PC-3 (cell line): Measurements from ENCODE around the gene ZBTB7C. TPM values are rescaled to one million over a fixed set of nuclear protein-coding genes. Genes with fewer than 3 reads are reported as not detected.

Experiments
- ATAC-seq: fragments of 200-7000 bp; cut with Tn5 transposase; 2 replicates; pipeline ENCODE4 v1.9.1; 2020; ENCODE audit warnings: mild to moderate bottlenecking, moderate library complexity
- BruUV-seq: library from RNA; stranded (reverse); fragments of 400-500 nt; replicated peaks from 2 replicates; lab custom pipeline; 2021; lab: Mats Ljungman, UMichigan
- CTCF ChIA-PET: fragments of 300-600 bp; sonication (Branson Sonifier 250); formaldehyde crosslinking; loops from one replicate; lab custom pipeline; 2022; ENCODE audit warnings: antibody characterized with exemption; lab: Charles Lee
- POLR2A ChIA-PET: fragments of 300-600 bp; sonication (Branson Sonifier 250); formaldehyde crosslinking; loops from one replicate; lab custom pipeline; 2022; ENCODE audit warnings: antibody characterized with exemption; ENCODE audit not compliant: unreplicated experiment; lab: Charles Lee
- DNase-seq: peaks from one replicate; pipeline ENCODE4 v3.0.0-alpha.2; 2015
- H2AFZ ChIP-seq: fragments of 300-600 bp; sonication (generic); 2 replicates; pipeline ENCODE4 v1.6.0; 2016; ENCODE audit warnings: antibody characterized with exemption, low read length
- H3F3A ChIP-seq: fragments of 300-600 bp; sonication (generic); one replicate; pipeline ENCODE4 v1.6.0; 2017; ENCODE audit warnings: antibody characterized with exemption, low read length, control low read depth, mild to moderate bottlenecking; ENCODE audit not compliant: unreplicated experiment
- H3K27ac ChIP-seq: fragments of 300-600 bp; sonication (generic); 2 replicates; pipeline ENCODE4 v1.5.1; 2016; ENCODE audit warnings: mild to moderate bottlenecking, low read length
- H3K27me3 ChIP-seq: fragments of 300-600 bp; sonication (generic); 2 replicates; pipeline ENCODE4 v1.6.1; 2016; ENCODE audit warnings: low read length, mixed read lengths
- H3K36me3 ChIP-seq: fragments of 300-600 bp; sonication (generic); 2 replicates; pipeline ENCODE4 v1.6.1; 2016; ENCODE audit warnings: low read depth, mixed run types, low read length, mixed read lengths
- H3K4me1 ChIP-seq: fragments of 300-600 bp; sonication (generic); 2 replicates; pipeline ENCODE4 v1.5.1; 2016; ENCODE audit warnings: low read length; ENCODE audit not compliant: insufficient read depth
- H3K4me2 ChIP-seq: fragments of 300-600 bp; sonication (generic); 2 replicates; pipeline ENCODE4 v1.6.0; 2016; ENCODE audit warnings: low read length
- H3K4me3 ChIP-seq: fragments of 300-600 bp; sonication (generic); 2 replicates; pipeline ENCODE4 v1.5.1; 2016; ENCODE audit warnings: mild to moderate bottlenecking, low read length, mixed read lengths
- H3K79me2 ChIP-seq: fragments of 300-600 bp; sonication (generic); 2 replicates; pipeline ENCODE4 v1.6.1; 2017; ENCODE audit warnings: low read length, mixed read lengths
- H3K9ac ChIP-seq: fragments of 300-600 bp; sonication (generic); 2 replicates; pipeline ENCODE4 v1.6.0; 2016; ENCODE audit warnings: mild to moderate bottlenecking, low read length
- H3K9me2 ChIP-seq: fragments of 300-600 bp; sonication (generic); replicated peaks from 2 replicates; pipeline ENCODE4 v1.6.1; 2016; ENCODE audit warnings: mixed run types, low read length, mixed read lengths
- H3K9me3 ChIP-seq: fragments of 300-600 bp; sonication (generic); 2 replicates; pipeline ENCODE4 v1.6.1; 2016; ENCODE audit warnings: low read length, mixed read lengths
- H4K20me1 ChIP-seq: fragments of 300-600 bp; sonication (generic); 2 replicates; pipeline ENCODE4 v1.6.1; 2016; ENCODE audit warnings: low read length, mixed read lengths
- CTCF ChIP-seq: fragments of 300-600 bp; sonication (generic); conservative IDR thresholded peaks from 2 replicates; pipeline ENCODE4 v1.5.1; 2017; ENCODE audit warnings: antibody characterized with exemption, low read depth, mild to moderate bottlenecking, low read length
- EZH2 ChIP-seq: fragments of 300-600 bp; sonication (generic); IDR thresholded peaks from one replicate; pipeline ENCODE4 v1.6.1; 2017; ENCODE audit warnings: antibody characterized with exemption, mild to moderate bottlenecking, low read length; ENCODE audit not compliant: unreplicated experiment
- EZH2phosphoT487 ChIP-seq: fragments of 300-600 bp; sonication (generic); IDR thresholded peaks from 2 replicates; pipeline ENCODE4 v1.6.1; 2018; ENCODE audit warnings: mild to moderate bottlenecking, antibody characterized with exemption, low read length, borderline replicate concordance
- intact Hi-C: fragments of 100-400 bp; cut with micrococcal nuclease; formaldehyde crosslinking; loops from 2 replicates; pipeline ENCODE4 v1.9.0; 2023
- total RNA-seq: library from RNA; depleted of rRNA; stranded (reverse); fragments of >200 nt; gene quantifications from 2 replicates; pipeline ENCODE4 v1.2.3, GENCODE V29; 2014

The ZBTB7C gene
- total RNA-seq, 1 experiment from 2014 or later = 1.3 TPM

DNA sequence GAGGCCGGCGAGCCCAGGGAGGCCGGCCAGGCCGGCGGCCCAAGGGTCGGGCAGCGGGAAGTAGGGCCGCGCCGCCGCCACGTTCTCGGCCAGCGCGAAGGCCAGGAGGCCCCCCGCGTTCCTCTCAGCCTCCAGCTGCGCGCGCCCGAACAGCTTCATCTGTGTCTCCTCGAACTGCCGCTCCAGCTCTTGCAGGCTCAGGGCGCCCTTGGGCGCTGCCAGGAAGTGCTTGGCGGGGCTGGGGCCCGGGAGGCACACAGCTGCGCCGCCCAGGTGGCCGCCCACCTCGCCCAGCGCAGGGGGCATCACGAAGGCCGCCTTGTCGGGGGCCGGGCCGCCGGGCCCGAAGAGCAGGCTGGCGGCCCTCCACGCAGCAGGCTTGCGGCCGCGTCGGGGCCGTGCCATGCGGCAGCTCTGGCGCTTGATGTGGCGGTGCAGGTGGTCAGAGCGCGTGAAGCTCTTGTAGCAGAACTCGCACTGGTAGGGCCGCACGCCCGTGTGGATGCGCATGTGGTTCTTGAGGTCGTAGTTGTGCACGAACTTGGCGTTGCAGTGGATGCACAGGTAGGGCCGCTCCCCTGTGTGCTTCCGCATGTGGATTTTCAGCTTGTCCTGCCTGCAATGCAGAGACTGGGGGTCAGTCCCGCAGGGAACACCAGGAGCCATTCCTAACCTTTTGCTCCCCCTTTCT is 379.7 kb downstream of the ZBTB7C start:
- ATAC-seq (no peak), DNase-seq (no peak)
- Histone ChIP-seq H3K9me2 (no peaks in the 10 kb centered on the region), H3K4me2 (no peak overlapping the region), H3K9ac (no peak overlapping the region), H3K27me3 (no peaks in the 10 kb centered on the region), H3K27ac (no peak overlapping the region), H3K9me3 (no peaks in the 10 kb centered on the region), H3K36me3 (no peaks in the 10 kb centered on the region), H2AFZ (no peak overlapping the region), H3K4me3 (no peak overlapping the region), H3K4me1 (peaks cover 9% of the 10 kb centered on the region; the same call in 1 of the 2 replicates), H3F3A (no peaks in the 10 kb centered on the region), H3K79me2 (no peaks in the 10 kb centered on the region), H4K20me1 (no peaks in the 10 kb centered on the region)
- intact Hi-C loops = no loop called here
- POLR2A ChIA-PET = no interaction called here
- CTCF ChIA-PET = no interaction called here
- BruUV-seq = no TSS peak
- no peak for TF ChIP-seq EZH2phosphoT487
- TF ChIP-seq CTCF = no peak
- TF ChIP-seq EZH2 = no peak

DNA sequence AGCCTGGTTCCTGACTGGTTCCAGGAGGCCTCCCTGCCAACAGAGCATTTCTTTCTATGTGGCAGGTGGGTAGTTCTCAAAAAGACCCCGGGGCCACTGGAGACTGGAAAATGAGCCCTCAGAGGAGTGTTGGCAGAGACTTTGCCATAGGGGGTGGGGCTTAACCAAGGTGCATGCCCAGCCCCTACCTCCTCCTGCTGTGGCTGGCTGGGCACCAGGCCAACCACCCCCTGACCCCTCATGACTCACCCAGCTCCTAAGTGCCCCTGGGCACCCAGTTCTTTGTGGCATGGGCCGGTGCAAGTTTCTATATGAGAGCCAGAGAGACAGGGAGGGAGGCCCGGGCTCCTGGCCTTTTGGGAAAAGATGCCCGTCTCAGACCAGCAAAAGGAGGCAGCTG is 380.5 kb downstream of the ZBTB7C start:
- POLR2A ChIA-PET = no interaction called here
- intact Hi-C loops = no loop called here
- H3K4me2 ChIP-seq = no peak overlapping the region
- no peaks in the 10 kb centered on the region for H3F3A ChIP-seq
- no peak for TF ChIP-seq EZH2phosphoT487
- no peak for TF ChIP-seq CTCF
- no peak overlapping the region for H3K4me3 ChIP-seq
- ATAC-seq = no peak
- no peak overlapping the region for H3K27ac ChIP-seq
- no peak overlapping the region for H2AFZ ChIP-seq
- no peaks in the 10 kb centered on the region for H3K9me3 ChIP-seq
- H3K9me2 ChIP-seq = no peaks in the 10 kb centered on the region
- CTCF ChIA-PET = no interaction called here
- H3K36me3 ChIP-seq = no peaks in the 10 kb centered on the region
- no peaks in the 10 kb centered on the region for H3K27me3 ChIP-seq
- no peak overlapping the region for H3K9ac ChIP-seq
- no TSS peak for BruUV-seq
- H3K4me1 ChIP-seq = peaks cover 6% of the 10 kb centered on the region; the same call in 1 of the 2 replicates
- DNase-seq = peak; percentile 23
- H3K79me2 ChIP-seq = no peaks in the 10 kb centered on the region
- no peaks in the 10 kb centered on the region for H4K20me1 ChIP-seq

DNA sequence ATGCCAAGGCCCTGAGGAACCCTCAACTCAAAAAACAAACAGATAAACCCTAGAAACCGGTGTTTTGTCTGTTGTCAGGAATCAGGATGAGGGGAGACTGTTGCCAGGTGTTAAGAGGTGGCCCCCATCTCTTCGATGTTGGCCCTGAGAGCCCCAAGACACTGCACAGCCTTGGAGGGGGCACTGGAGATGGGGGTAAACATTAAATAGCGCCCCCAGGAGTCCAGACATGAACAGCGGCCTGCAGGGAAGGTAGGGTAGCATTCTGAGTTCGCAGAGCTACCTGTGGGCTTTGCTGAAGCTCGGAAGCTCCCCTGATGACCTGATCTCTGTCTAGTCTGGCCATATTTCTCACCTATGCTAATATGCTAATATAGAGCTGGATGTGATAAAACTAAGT is 381.1 kb downstream of the ZBTB7C start:
- Histone ChIP-seq H3K4me2 (no peak overlapping the region), H4K20me1 (no peaks in the 10 kb centered on the region), H2AFZ (no peak overlapping the region), H3K9me2 (no peaks in the 10 kb centered on the region), H3F3A (no peaks in the 10 kb centered on the region), H3K79me2 (no peaks in the 10 kb centered on the region), H3K4me3 (no peak overlapping the region), H3K27ac (no peak overlapping the region), H3K9ac (no peak overlapping the region), H3K27me3 (no peaks in the 10 kb centered on the region), H3K4me1 (peaks cover 7% of the 10 kb centered on the region), H3K36me3 (no peaks in the 10 kb centered on the region), H3K9me3 (no peaks in the 10 kb centered on the region)
- BruUV-seq = no TSS peak
- DNase-seq (no peak), ATAC-seq (no peak)
- intact Hi-C loops = no loop called here
- ChIA-PET CTCF (no interaction called here), POLR2A (no interaction called here)
- 0 out of 2 replicates have a peak, but pooled peaks have one; percentile 11 for TF ChIP-seq CTCF
- TF ChIP-seq EZH2 = no peak
